PC-9 (cell line): ENCODE results near the gene POLDIP3. TPM values are rescaled to one million over a fixed set of nuclear protein-coding genes. Genes with fewer than 3 reads are reported as not detected.

Experiments used
- BruUV-seq: library from RNA; stranded (reverse); fragments of 400-500 nt; replicated peaks from 2 replicates; lab custom pipeline; 2021; lab: Mats Ljungman, UMichigan
- CTCF ChIA-PET: fragments of 300-600 bp; sonication (Branson Sonifier 250); formaldehyde crosslinking; loops from one replicate; lab custom pipeline; 2022; ENCODE audit warnings: antibody characterized with exemption; lab: Charles Lee
- POLR2A ChIA-PET: fragments of 300-600 bp; sonication (Branson Sonifier 250); formaldehyde crosslinking; loops from one replicate; lab custom pipeline; 2022; ENCODE audit warnings: antibody characterized with exemption; ENCODE audit not compliant: unreplicated experiment; lab: Charles Lee
- DNase-seq, 2 experiments: peaks; one replicate each; pipeline versions ENCODE4 v3.0.0 to v3.0.0-alpha.2; 2015 to 2022; ENCODE audit warnings: mixed read lengths in 1 of 2
- H2AFZ ChIP-seq: fragments of 200-600 bp; sonication (generic); 2 replicates; pipeline ENCODE4 v1.8.1; 2017; ENCODE audit warnings: antibody characterized with exemption
- H3F3A ChIP-seq: fragments of 200-600 bp; sonication (generic); 2 replicates; pipeline ENCODE4 v1.8.1; 2017; ENCODE audit warnings: antibody characterized with exemption, mild to moderate bottlenecking, low read depth; ENCODE audit not compliant: insufficient read depth
- H3K27ac ChIP-seq: fragments of 200-600 bp; sonication (generic); 2 replicates; pipeline ENCODE4 v1.6.1; 2016; ENCODE audit warnings: mixed run types
- H3K27me3 ChIP-seq: fragments of 200-600 bp; sonication (generic); 2 replicates; pipeline ENCODE4 v1.6.1; 2016; ENCODE audit warnings: low read depth, mixed run types; ENCODE audit not compliant: insufficient read depth
- H3K36me3 ChIP-seq: fragments of 200-600 bp; sonication (generic); 2 replicates; pipeline ENCODE4 v1.6.1; 2016; ENCODE audit warnings: low read depth, mixed run types
- H3K4me1 ChIP-seq: fragments of 200-600 bp; sonication (generic); replicated peaks from 2 replicates; pipeline ENCODE4 v1.6.1; 2016; ENCODE audit warnings: mixed run types; ENCODE audit not compliant: insufficient read depth
- H3K4me2 ChIP-seq: fragments of 200-600 bp; sonication (generic); 2 replicates; pipeline ENCODE4 v1.6.1; 2017; ENCODE audit warnings: mixed run types
- H3K4me3 ChIP-seq: fragments of 200-600 bp; sonication (generic); 2 replicates; pipeline ENCODE4 v1.6.1; 2016; ENCODE audit warnings: mixed run types
- H3K79me2 ChIP-seq: fragments of 200-600 bp; sonication (generic); 2 replicates; pipeline ENCODE4 v1.6.1; 2017; ENCODE audit warnings: low read depth, mixed run types
- H3K9me2 ChIP-seq: fragments of 200-600 bp; sonication (generic); 2 replicates; pipeline ENCODE4 v1.8.1; 2017; ENCODE audit warnings: mild to moderate bottlenecking; ENCODE audit not compliant: insufficient read depth
- H3K9me3 ChIP-seq: fragments of 200-600 bp; sonication (generic); 2 replicates; pipeline ENCODE4 v1.8.1; 2016; ENCODE audit warnings: low read depth; ENCODE audit not compliant: insufficient read depth
- H4K20me1 ChIP-seq: fragments of 200-600 bp; sonication (generic); 2 replicates; pipeline ENCODE4 v1.8.1; 2017; ENCODE audit not compliant: insufficient read depth
- EZH2 ChIP-seq: fragments of 200-600 bp; sonication (generic); IDR thresholded peaks from 2 replicates; pipeline ENCODE4 v1.8.0; 2017; ENCODE audit warnings: antibody characterized with exemption, low read depth
- intact Hi-C: fragments of 100-400 bp; cut with micrococcal nuclease; formaldehyde crosslinking; loops from one replicate; pipeline ENCODE4 v1.10.0; 2022; ENCODE audit not compliant: unreplicated experiment
- total RNA-seq: library from RNA; stranded (reverse); gene quantifications from 2 replicates; pipeline ENCODE4 v1.2.3, GENCODE V29; 2021
- TF ChIP-seq, protein P1 (sequence below): fragments of 200-600 bp; sonication (generic); conservative IDR thresholded peaks from 2 replicates; pipeline ENCODE4 v1.6.1; 2017; ENCODE audit warnings: mixed run types, antibody characterized with exemption, mild to moderate bottlenecking, moderate library complexity

The POLDIP3 gene
- total RNA-seq, 1 experiment from 2014 or later: 62.9 TPM

DNA sequence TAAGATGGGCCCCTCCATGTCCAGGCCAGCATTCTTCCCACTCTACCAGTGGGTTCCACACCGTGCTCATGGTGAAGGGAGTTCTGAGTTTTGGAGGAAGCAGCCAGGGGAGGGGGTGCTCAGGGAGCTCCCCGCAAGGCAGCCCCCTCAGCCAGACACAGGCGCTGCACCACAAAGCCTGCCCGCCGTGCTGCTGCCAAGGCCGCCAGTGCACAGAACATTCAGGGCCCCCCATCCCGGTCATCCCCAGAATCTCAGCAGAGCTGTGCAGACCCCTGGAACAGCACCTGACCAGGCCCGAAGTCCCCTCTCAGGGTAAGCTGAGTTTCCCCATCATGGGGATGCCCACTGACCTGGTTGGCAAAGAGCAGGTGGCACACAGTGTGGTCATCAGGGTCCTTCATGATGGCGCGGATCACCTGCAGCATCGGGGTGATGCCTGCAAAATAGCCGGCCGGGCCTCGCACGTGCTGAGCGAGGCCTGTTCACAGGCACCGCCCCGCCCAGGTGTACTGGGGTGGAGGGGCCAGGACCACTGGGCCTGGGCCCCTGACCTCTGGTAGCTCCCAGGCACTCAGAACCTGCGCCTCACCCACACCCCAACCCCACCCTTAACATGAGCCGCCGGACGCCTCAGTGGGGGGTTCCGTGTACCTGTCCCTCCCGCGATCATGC lies 12.4 kb upstream of the POLDIP3 start:
- H3K36me3 ChIP-seq: 0 out of 2 replicates have a peak, but pooled peaks cover 10% of the 10 kb centered on the region
- H3K9me2 ChIP-seq: no peaks in the 10 kb centered on the region
- no peak overlapping the region for H2AFZ ChIP-seq
- H3K9me3 ChIP-seq: no peaks in the 10 kb centered on the region
- H3K27me3 ChIP-seq: no peaks in the 10 kb centered on the region
- intact Hi-C loops: no loop called here
- TF ChIP-seq, protein P1, sequence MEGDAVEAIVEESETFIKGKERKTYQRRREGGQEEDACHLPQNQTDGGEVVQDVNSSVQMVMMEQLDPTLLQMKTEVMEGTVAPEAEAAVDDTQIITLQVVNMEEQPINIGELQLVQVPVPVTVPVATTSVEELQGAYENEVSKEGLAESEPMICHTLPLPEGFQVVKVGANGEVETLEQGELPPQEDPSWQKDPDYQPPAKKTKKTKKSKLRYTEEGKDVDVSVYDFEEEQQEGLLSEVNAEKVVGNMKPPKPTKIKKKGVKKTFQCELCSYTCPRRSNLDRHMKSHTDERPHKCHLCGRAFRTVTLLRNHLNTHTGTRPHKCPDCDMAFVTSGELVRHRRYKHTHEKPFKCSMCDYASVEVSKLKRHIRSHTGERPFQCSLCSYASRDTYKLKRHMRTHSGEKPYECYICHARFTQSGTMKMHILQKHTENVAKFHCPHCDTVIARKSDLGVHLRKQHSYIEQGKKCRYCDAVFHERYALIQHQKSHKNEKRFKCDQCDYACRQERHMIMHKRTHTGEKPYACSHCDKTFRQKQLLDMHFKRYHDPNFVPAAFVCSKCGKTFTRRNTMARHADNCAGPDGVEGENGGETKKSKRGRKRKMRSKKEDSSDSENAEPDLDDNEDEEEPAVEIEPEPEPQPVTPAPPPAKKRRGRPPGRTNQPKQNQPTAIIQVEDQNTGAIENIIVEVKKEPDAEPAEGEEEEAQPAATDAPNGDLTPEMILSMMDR: no peak
- no peak for TF ChIP-seq EZH2
- no peaks in the 10 kb centered on the region for H3F3A ChIP-seq
- no peaks in the 10 kb centered on the region for H3K79me2 ChIP-seq
- peaks cover 7% of the 10 kb centered on the region; the same call in 1 of the 2 replicates for H4K20me1 ChIP-seq
- H3K27ac ChIP-seq: no peak overlapping the region
- no peaks in the 10 kb centered on the region for H3K4me1 ChIP-seq
- H3K4me3 ChIP-seq: no peak overlapping the region
- no TSS peak for BruUV-seq
- DNase-seq: no peak
- no peak overlapping the region for H3K4me2 ChIP-seq
- CTCF ChIA-PET: no interaction called here
- POLR2A ChIA-PET: no interaction called here

DNA sequence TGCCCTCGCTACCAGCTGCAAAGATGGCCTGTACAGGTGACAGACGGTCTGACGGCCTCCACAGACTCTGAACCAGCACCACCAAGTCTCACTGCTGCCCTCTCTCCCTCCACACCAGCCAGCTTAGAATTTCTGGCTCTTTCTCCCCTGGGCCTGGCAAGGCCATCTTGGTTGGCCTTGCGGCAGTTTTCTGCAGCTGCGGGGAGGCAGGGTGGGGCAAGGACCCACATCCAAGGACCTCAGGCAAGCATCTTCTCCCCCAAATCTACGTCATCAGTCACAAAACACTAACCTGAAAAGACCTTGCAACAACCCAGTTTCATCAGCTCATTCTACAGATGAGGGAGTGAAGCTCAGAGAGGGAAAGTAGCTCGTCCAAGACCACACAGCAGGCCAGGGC lies 11.7 kb upstream of the POLDIP3 start:
- no peaks in the 10 kb centered on the region for H3K9me3 ChIP-seq
- H4K20me1 ChIP-seq: peaks cover 4% of the 10 kb centered on the region; the same call in 1 of the 2 replicates
- no peak overlapping the region for H3K27ac ChIP-seq
- H3K4me1 ChIP-seq: no peaks in the 10 kb centered on the region
- no peaks in the 10 kb centered on the region for H3K79me2 ChIP-seq
- H3K9me2 ChIP-seq: no peaks in the 10 kb centered on the region
- DNase-seq: no peak
- no TSS peak for BruUV-seq
- intact Hi-C loops: no loop called here
- H3K4me2 ChIP-seq: no peak overlapping the region
- no peak overlapping the region for H2AFZ ChIP-seq
- peaks cover under 1% of the 10 kb centered on the region for H3F3A ChIP-seq
- ChIA-PET POLR2A (interaction anchor here (0.5 to 0.6 kb wide), 2 partner anchors 321 to 538 kb away, joined by 4 to 17 read pairs; no protein-coding TSS in a partner anchor), CTCF (no interaction called here)
- TF ChIP-seq EZH2: no peak
- no peak overlapping the region for H3K4me3 ChIP-seq
- H3K36me3 ChIP-seq: 0 out of 2 replicates have a peak, but pooled peaks cover 10% of the 10 kb centered on the region
- H3K27me3 ChIP-seq: no peaks in the 10 kb centered on the region

DNA sequence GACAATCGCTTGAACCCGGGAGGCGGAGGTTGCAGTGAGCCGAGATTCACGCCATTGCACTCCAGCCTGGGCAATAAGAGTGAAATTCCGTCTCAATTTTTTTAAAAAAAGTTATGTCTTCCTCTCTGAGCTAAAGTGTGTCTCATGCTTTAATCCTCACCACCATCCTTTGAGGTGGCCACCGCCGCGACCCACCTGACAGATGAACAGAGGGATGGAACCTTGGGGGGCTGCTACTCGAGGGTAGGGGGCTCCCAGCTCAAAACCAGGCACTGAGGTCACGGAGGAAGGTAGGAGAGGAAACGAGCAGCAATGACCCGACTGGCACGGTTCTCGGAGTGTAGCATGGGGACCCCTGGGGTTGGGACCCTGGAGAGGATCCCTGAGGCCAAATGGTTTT lies 10.7 kb upstream of the POLDIP3 start:
- Histone ChIP-seq H3K79me2 (no peaks in the 10 kb centered on the region), H3K4me2 (no peak overlapping the region), H3K27ac (no peak overlapping the region), H3K9me3 (no peaks in the 10 kb centered on the region), H3K27me3 (no peaks in the 10 kb centered on the region), H3K4me3 (no peak overlapping the region), H3K36me3 (0 out of 2 replicates have a peak, but pooled peaks cover 10% of the 10 kb centered on the region), H3K9me2 (no peaks in the 10 kb centered on the region), H4K20me1 (no peaks in the 10 kb centered on the region), H3K4me1 (no peaks in the 10 kb centered on the region), H3F3A (peaks cover 7% of the 10 kb centered on the region), H2AFZ (no peak overlapping the region)
- intact Hi-C loops: no loop called here
- POLR2A ChIA-PET: interaction anchor here (0.6 kb wide), 1 partner anchor 309 kb away, joined by 5 read pairs; no protein-coding TSS in a partner anchor
- CTCF ChIA-PET: interaction anchor here (0.6 kb wide), 1 partner anchor 27 kb away, joined by 3 read pairs; no protein-coding TSS in a partner anchor
- no TSS peak for BruUV-seq
- DNase-seq: no peak
- TF ChIP-seq, protein P1: no peak
- TF ChIP-seq EZH2: no peak
